HG03066 (cell line): ENCODE results near the gene NOS3.
A peak's percentile ranks its signal among the peaks of the same experiment; 100 is the strongest.
"Not testable (repeated sequence)": the region's sequence is repeated elsewhere in the genome, so short reads cannot be mapped to it uniquely, and the experiment has no call there.

Experiments used
- ATAC-seq: cut with Tn5 transposase; IDR thresholded peaks from one replicate; pipeline ENCODE4 v1.9.1; 2021; ENCODE audit warnings: low read depth; ENCODE audit not compliant: unreplicated experiment

NOS3 gene

DNA sequence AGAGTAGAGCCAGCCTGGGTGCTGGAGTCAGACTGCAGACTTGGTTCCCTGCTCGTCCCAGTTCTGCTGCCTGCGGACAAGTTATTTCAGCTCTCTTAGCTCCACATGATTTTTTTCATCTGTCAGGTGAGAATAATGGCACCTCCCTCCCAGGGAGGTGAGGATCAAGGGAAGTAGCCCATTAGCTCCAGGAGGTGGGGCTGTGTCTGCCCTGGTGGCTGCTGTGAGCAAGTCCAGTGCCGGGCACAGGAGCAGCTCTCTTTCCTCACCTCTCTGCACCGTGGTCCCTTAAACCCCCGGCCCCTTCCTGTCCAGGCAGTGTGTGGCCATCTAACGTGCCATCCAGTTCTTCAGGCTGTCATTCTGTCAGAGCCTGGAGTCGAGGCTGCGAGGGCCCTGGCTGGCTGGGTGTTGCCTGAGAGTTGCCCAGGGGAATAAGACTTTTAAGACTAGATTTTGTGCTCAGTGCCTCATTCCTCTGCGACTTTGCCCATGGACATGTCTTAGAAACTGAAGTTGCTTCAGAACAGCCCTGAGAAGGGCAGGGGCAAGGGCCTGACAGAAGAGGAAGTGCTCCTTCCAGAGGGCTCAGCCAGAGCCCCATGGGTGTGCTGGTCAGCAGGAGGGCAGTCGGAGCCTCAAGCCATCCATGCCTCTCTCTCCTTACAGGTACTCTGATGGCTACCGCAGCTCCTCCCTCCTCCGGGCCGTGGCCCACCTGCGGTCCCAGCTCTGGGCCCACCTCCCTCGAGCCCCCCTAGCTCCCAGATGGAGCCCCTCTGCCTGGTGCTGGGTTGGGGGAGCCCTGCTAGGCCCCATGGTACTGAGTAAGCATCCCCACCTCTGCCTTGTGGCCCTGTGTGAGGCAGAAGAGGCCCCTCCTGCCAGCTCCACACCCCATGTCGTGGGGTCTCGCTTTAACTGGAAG is 42.4 kb downstream of the NOS3 start:
- no peak for ATAC-seq

DNA sequence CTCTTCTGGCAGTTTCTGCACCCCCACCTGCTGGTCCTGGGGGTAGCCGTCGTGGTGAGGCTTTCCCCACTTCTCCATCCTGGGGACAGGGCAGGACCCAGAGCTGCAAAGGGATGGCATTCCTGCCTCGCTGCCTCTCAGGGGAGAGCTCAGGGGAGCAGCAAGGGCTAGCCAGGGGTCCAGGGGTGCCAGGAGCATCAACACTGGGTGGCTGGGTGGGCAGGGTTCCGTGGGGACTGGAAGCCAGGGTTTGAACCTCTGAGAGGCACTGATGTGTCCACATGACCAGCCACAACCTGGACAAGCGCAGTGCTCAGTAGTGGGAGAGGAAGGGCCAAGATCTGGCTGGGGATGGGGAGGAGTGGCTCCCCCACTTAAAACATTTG is 43.0 kb downstream of the NOS3 start:
- ATAC-seq = no peak

GRCh38 chr7:151034312-151035025 is 43.7 kb downstream of the NOS3 start:
- ATAC-seq = no peak

DNA sequence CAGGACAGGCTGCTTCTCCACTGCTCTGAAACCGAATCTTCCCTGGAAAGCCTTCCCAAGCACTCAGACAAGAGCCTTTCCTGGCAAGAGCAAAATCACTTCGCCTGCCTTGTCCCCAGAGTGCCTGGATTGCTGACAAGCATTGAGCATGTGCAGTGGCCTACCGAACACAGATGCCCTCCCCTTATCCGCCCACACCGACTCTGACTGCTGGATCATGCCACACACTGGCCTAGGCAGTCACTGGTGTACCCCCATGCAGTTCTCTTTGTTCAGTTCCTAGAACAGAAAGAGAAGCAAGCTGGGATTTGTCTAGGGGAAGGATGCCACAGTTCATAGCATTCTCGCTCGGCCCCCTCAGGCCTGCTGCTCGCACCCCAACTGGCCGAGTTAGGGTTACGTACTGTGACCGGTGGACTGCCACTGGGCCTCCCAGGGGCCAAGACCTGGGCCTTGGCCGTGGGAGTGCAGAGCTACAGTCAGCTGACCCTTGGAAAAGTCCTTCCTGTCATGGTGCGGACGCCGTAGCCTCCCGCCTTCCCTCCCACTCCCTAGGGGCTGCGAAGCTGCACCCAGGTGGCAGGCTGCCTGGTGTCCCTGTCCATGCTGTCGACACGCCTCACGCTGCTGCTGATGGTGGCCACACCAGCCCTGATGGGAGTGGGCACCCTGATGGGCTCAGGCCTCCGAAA is 44.4 kb downstream of the NOS3 start:
- no peak for ATAC-seq

- no peak for ATAC-seq
These were observed 45.1 kb downstream of the NOS3 start for GRCh38 chr7:151035902-151036301.

GRCh38 chr7:151038951-151039849 is 48.4 kb downstream of the NOS3 start:
- peak; percentile 52 for ATAC-seq

DNA sequence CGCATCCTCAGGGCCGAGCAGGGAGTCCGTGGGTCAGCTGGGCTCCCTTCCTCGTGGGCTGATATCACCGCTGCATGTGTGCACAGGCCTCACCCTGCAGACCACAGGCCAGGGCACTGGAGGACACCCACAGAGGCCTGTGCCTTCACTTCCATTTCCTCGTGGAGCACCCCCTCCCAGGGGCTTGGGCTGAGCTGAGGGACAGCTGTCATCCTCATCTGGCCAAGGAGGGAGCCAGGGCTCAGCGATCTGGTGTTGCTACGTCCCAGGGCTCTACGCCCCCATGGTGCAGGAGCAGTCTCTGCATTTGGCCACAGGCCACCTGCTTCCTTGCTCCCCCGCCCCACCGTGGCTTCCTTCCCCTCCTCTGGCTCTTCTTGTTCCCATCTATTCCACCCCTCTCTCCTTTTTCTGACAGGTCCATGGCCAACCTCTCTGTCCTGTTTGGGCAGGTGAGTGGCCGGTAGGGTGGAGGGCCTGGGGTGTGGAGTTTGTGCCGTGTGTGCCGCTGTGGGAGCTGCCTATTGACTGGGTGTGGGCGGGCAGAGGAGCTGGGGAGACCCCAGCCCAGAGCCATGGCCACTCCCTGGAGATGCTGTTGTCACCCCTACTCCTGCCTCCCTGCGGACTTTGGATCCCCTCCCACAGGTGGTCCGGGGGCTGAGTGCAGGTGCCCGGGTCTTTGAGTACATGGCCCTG is 49.2 kb downstream of the NOS3 start:
- ATAC-seq = no peak

GRCh38 chr7:151040616-151041375 is 50.0 kb downstream of the NOS3 start:
- ATAC-seq = no peak

DNA sequence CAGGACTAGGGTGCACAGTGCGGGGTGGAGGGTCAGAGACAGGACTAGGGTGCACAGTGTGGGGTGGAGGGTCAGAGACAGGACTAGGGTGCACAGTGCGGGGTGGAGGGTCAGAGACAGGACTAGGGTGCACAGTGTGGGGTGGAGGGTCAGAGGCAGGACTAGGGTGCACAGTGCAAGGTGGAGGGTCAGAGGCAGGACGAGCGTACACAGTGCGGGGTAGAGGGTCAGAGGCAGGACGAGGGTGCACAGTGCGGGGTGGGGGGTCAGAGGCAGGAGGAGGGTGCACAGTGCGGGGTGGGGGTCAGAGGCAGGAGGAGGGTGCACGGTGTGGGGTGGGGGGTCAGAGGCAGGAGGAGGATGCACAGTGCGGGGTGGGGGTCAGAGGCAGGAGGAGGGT is 52.6 kb downstream of the NOS3 start:
- not testable (repeated sequence) for ATAC-seq

DNA sequence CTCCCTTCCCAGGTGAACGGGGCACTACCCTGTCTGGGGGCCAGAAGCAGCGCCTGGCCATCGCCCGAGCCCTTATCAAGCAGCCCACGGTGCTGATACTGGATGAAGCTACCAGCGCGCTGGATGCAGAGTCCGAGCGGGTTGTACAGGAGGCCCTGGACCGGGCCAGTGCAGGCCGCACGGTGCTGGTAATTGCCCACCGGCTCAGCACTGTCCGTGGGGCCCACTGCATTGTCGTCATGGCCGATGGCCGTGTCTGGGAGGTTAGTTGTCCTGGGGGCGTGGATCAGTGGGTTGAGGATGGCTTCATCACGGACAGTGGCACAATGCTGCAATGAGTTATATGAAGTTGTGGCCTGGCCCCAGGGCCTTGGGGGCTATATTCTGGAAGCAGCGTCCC is 53.1 kb downstream of the NOS3 start:
- ATAC-seq = no peak

DNA sequence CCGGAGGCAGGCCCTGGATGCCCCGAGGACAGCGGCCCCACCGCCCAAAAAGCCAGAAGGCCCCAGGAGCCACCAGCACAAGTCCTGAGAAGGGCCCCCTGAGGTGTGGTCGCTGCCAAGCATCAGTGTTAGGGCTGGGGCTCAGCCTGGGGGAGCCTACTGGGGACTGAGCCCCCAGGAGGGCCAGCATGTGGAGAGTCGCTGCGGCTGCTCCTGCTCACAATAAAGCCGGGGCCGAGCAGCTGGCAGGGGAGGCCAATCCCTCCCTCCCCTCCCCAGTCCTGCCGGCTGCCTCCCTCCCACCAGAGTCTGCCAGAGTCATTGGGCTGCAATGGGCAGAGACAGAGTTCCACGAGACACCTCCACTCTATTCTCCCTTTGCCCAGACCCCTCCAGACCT is 54.4 kb downstream of the NOS3 start:
- no peak for ATAC-seq

DNA sequence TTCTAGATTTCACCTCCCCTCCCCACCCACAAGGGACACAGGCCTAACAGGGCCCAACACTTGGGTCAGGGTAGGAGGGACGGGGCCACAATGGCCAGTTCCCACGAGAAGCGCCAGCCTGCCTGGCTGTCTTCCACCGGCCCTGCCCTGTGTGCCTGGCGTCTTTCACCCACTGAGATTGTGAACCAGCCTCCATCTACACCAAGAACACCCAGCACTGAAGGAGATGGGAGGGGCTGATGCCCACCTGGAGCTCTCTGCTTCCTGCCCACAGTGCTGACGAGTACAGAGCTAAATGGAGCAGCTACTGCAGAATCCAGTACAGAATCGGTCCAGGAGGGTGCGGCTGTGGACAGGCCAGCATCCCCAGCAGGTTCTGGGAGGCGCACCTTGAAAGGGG is 55.1 kb downstream of the NOS3 start:
- no peak for ATAC-seq

- no peak for ATAC-seq
These were observed 56.1 kb downstream of the NOS3 start for GRCh38 chr7:151046603-151047573.

DNA sequence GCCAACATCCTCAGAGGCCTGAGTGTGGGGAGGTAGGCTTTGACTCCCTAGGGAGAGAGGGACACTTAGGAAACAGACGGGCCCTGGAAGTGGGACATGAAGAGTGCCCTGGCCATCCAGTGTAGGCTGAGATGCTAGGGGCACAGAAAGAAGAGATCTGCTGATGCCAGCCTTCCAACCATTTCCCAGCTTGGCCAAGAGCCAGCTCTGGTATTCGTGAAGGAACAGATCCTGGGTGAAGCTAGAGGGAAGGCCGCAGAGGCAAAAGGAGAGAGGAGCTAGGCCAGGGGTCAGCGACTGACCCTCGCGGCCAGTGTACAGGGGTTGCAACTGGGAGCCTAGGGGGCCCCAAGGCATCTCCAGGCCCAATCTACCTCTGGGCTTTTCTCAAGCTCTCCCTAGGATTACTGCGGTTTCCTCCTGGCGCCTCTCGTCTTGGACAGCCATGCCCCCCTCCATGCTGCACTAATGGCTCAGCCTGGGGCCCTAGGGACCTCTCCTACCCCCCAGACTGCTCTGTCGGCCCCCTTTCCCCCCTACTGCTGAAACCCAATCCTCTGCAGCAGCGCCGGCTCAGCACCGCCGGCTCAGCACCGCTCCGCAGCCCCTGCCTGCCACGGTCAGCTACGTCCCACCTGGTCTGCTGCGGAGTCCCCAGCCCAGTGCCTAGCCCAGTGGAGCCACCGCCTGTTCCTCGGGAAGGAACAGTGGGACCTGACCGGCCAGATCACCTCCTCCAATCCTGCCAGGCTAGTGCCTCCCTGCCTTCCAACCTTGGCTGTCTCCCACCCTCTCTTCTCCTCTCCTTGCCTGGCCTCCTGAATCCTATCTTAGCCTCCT is 57.4 kb downstream of the NOS3 start, which contains the start of gene ASIC3:
ASIC3 (plus strand) TSS at position 556 of the 840 bp plus-strand sequence. CDS start 355 bp downstream, outside the sequence.
- no peak for ATAC-seq

DNA sequence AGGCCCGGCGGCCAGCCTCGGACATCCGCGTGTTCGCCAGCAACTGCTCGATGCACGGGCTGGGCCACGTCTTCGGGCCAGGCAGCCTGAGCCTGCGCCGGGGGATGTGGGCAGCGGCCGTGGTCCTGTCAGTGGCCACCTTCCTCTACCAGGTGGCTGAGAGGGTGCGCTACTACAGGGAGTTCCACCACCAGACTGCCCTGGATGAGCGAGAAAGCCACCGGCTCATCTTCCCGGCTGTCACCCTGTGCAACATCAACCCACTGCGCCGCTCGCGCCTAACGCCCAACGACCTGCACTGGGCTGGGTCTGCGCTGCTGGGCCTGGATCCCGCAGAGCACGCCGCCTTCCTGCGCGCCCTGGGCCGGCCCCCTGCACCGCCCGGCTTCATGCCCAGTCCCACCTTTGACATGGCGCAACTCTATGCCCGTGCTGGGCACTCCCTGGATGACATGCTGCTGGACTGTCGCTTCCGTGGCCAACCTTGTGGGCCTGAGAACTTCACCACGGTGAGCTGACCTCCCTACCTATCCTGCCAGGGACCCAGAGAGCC is 58.2 kb downstream of the NOS3 start:
- no peak for ATAC-seq

DNA sequence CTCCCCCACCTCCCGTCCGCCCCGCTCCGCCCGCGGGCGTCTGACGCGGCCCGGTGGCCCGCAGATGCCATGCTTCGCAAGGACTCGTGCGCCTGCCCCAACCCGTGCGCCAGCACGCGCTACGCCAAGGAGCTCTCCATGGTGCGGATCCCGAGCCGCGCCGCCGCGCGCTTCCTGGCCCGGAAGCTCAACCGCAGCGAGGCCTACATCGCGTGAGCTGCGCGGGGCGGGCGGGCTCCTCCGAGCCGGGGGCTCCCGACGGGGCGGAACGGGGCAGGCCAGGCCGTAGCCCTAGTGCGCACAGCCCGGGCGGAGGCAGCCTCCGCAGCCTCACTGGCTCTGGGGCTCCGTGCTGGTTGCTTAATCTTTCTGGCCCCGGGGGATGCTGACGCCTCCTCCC is 60.3 kb downstream of the NOS3 start:
- no peak for ATAC-seq

- ATAC-seq = no peak
These were observed 62.3 kb downstream of the NOS3 start for GRCh38 chr7:151053096-151053495.
